Activated naive CD8-positive, alpha-beta T cell (primary cell): Measurements from ENCODE around the gene INO80B.

Experiments
- H3K27ac Mint-ChIP-seq: one replicate; pipeline ENCODE4 v1.8.0; 2021; ENCODE audit warnings: mixed read lengths
- H3K27me3 Mint-ChIP-seq: one replicate; pipeline ENCODE4 v1.8.0; 2021; ENCODE audit warnings: mixed read lengths
- H3K36me3 Mint-ChIP-seq: one replicate; pipeline ENCODE4 v1.8.0; 2021; ENCODE audit warnings: mixed read lengths
- H3K4me1 Mint-ChIP-seq: one replicate; pipeline ENCODE4 v1.8.0; 2021; ENCODE audit warnings: low read depth, mixed read lengths
- H3K4me3 Mint-ChIP-seq: one replicate; pipeline ENCODE4 v1.8.0; 2021; ENCODE audit warnings: mild to moderate bottlenecking, mixed read lengths
- H3K9me3 Mint-ChIP-seq: one replicate; pipeline ENCODE4 v1.8.0; 2021; ENCODE audit warnings: low read depth, mixed read lengths

Gene INO80B

GRCh38 chr2:74497777-74498499 is 43.1 kb downstream of the INO80B start:
- peak overlapping the region; percentile 91 for H3K4me3 Mint-ChIP-seq
- peaks cover 11% of the 10 kb centered on the region for H3K27me3 Mint-ChIP-seq
- no peaks in the 10 kb centered on the region for H3K9me3 Mint-ChIP-seq
- H3K4me1 Mint-ChIP-seq: peaks cover 26% of the 10 kb centered on the region
- H3K36me3 Mint-ChIP-seq: peaks cover 9% of the 10 kb centered on the region
- H3K27ac Mint-ChIP-seq: peak overlapping the region; percentile 66

GRCh38 chr2:74498500-74499266 is 43.8 kb downstream of the INO80B start:
- H3K27ac Mint-ChIP-seq: peak overlapping the region; percentile 66
- peaks cover 30% of the 10 kb centered on the region for H3K4me1 Mint-ChIP-seq
- H3K36me3 Mint-ChIP-seq: peaks cover 8% of the 10 kb centered on the region
- peak overlapping the region; percentile 91 for H3K4me3 Mint-ChIP-seq
- no peaks in the 10 kb centered on the region for H3K9me3 Mint-ChIP-seq
- H3K27me3 Mint-ChIP-seq: peaks cover 11% of the 10 kb centered on the region

DNA sequence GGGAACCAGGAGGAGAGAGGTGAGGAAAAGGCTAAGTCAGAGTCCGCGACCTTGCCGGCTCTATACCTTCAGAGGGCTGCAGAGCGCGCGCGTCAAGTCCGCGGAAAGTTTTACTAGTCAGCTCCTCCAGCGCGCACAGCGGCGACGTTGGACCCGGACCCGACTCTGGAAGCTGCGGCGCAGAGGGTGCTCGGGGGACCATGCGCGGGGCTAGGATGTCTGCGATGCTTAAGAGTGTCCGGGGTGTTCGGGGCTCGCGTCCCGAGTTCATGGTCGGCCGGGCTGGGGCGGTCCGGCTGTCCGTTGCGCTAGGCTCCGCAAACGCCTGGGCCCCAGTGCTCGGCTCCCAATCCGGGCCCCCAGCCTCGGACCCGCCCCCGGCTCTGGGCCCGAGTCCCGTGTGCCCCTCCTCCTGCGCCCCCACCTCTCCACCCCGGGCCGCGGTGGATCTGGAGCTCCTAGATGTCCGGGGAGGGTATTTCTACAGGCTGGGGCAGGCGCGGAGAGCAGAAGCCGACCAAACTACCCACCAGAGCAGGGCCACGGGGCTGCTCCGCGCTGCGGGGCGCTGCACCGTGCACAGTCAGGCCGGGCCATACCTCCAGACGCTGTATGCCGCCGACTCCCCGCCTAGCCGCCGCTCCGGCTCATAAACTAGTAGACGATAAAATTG is 44.5 kb downstream of the INO80B start, which contains the start of gene LBX2:
Gene LBX2 (minus strand): TSS at position 337 of the 673 bp plus-strand sequence. CDS start 66 bp downstream, at position 271.
- peaks cover 13% of the 10 kb centered on the region for H3K27me3 Mint-ChIP-seq
- H3K27ac Mint-ChIP-seq: peak within 1 kb of the TSS; percentile 66
- H3K9me3 Mint-ChIP-seq: no peaks in the 10 kb centered on the region
- peaks cover 4% of the 10 kb centered on the region for H3K36me3 Mint-ChIP-seq
- peak within 1 kb of the TSS; percentile 91 for H3K4me3 Mint-ChIP-seq
- H3K4me1 Mint-ChIP-seq: peaks cover 35% of the 10 kb centered on the region

- Mint-ChIP-seq H3K4me3 (peak overlapping the region; percentile 15), H3K36me3 (peaks cover 11% of the 10 kb centered on the region), H3K27ac (no peak overlapping the region), H3K9me3 (no peaks in the 10 kb centered on the region), H3K4me1 (peaks cover 40% of the 10 kb centered on the region), H3K27me3 (peaks cover 18% of the 10 kb centered on the region)
Measured at GRCh38 chr2:74499940-74500577, 45.2 kb downstream of the INO80B start.

DNA sequence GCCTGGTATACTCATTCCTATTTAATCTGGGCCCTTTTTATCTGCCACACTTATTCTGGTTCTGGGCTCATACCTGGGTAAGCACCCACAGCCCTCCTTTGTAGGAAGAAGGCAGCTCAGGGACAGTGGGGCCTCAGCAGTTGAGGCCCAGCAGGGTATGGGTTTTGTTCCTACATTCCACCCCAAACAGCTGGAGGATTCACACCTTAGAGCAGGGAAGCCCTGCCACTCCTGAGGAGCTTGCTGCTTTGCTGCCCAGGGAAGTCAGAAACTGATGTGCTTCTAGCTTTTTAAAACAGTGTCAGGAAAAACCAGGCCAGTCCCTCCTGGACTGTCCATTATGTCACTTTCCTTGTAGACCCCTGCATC is 45.7 kb downstream of the INO80B start:
- H3K27me3 Mint-ChIP-seq: peaks cover 22% of the 10 kb centered on the region
- no peak overlapping the region for H3K27ac Mint-ChIP-seq
- peaks cover 13% of the 10 kb centered on the region for H3K36me3 Mint-ChIP-seq
- H3K4me3 Mint-ChIP-seq: no peak overlapping the region
- peaks cover 42% of the 10 kb centered on the region for H3K4me1 Mint-ChIP-seq
- no peaks in the 10 kb centered on the region for H3K9me3 Mint-ChIP-seq

GRCh38 chr2:74501335-74502071 is 46.6 kb downstream of the INO80B start:
- peaks cover 23% of the 10 kb centered on the region for H3K27me3 Mint-ChIP-seq
- H3K4me3 Mint-ChIP-seq: peak overlapping the region; percentile 71
- H3K9me3 Mint-ChIP-seq: no peaks in the 10 kb centered on the region
- peaks cover 46% of the 10 kb centered on the region for H3K4me1 Mint-ChIP-seq
- H3K27ac Mint-ChIP-seq: no peak overlapping the region
- H3K36me3 Mint-ChIP-seq: peaks cover 15% of the 10 kb centered on the region

DNA sequence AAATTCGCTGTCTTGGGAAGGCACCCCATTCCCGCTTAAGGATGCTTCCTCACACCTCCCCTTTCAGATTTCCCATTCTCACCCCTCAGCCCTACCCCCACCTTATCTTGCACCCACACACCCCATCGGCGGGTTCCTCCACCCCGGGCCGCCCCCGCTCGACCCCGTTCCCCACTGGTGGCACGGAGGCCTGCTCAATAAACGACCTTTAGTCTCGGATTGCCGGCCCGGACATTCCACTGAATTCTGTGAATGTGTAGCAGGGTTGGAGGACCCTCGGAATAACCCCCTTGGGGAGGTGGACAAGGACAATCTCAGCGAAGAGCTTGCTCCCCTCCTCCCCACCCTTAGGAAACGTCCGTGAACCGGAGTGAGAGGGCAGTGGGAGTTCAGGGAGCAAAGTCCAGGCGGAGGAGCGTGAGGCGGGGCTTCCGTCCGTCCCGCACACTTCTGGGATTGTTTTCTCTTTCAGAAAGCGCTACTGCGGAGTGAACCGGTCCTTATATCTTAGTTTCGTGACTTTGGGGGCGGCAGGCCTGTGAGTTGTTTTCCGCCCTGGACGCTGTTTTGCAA is 47.3 kb downstream of the INO80B start:
- Mint-ChIP-seq H3K27me3 (peaks cover 26% of the 10 kb centered on the region), H3K36me3 (peaks cover 18% of the 10 kb centered on the region), H3K27ac (no peak overlapping the region), H3K4me3 (peak overlapping the region; percentile 71), H3K4me1 (peaks cover 52% of the 10 kb centered on the region), H3K9me3 (no peaks in the 10 kb centered on the region)

- H3K4me3 Mint-ChIP-seq: peak overlapping the region; percentile 71
- H3K36me3 Mint-ChIP-seq: peaks cover 18% of the 10 kb centered on the region
- peaks cover 26% of the 10 kb centered on the region for H3K27me3 Mint-ChIP-seq
- peaks cover 56% of the 10 kb centered on the region for H3K4me1 Mint-ChIP-seq
- no peaks in the 10 kb centered on the region for H3K9me3 Mint-ChIP-seq
- H3K27ac Mint-ChIP-seq: no peak overlapping the region
Measured at GRCh38 chr2:74502720-74503505, 48.0 kb downstream of the INO80B start.

GRCh38 chr2:74503506-74504475 is 48.9 kb downstream of the INO80B start:
- Mint-ChIP-seq H3K27ac (no peak overlapping the region), H3K4me1 (peaks cover 58% of the 10 kb centered on the region), H3K4me3 (peak overlapping the region; percentile 71), H3K9me3 (no peaks in the 10 kb centered on the region), H3K36me3 (peaks cover 18% of the 10 kb centered on the region), H3K27me3 (peaks cover 26% of the 10 kb centered on the region)

GRCh38 chr2:74504591-74504990 is 49.7 kb downstream of the INO80B start:
- H3K27me3 Mint-ChIP-seq: peaks cover 22% of the 10 kb centered on the region
- H3K4me3 Mint-ChIP-seq: peak overlapping the region; percentile 70
- no peak overlapping the region for H3K27ac Mint-ChIP-seq
- no peaks in the 10 kb centered on the region for H3K9me3 Mint-ChIP-seq
- H3K36me3 Mint-ChIP-seq: peaks cover 18% of the 10 kb centered on the region
- H3K4me1 Mint-ChIP-seq: peaks cover 54% of the 10 kb centered on the region

DNA sequence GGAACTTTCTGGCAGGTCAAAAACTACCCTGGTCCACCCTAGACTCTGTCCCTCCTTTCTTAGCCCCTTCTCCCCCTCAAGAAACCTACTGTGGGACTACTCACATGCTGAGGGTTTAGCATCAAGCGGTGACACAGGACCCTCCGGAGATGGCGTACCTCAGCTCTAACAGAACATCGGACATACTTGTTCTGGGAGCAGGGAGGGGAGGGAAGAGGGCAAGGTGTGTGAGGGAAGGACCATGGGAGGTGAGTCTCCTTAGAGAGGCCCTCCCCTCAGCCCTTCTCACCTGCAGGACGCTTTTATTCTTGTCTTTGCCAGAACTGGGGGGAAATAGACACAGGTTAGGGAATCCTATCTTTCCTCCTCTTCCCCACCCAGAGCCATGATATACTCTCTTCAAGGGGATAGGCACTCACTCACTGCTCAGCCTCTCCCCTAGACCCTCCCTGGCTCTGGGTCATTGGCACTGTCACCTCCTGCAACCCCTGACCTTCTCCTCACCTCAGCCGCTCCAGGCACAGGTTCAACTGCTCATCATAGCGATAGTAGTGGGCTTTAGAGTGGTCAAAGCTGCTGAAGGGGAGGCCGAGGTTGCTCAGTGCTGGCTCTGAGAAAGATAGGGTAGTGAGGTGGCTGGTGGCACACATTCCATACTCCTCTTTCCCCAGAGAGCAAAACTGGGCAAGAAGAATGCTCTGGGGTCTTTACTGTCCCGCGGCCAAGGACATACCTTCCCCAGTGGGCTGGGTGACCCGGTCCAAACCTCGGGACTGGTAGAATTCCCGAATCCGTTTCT is 50.8 kb downstream of the INO80B start:
- H3K4me3 Mint-ChIP-seq: peak overlapping the region; percentile 27
- peaks cover 54% of the 10 kb centered on the region for H3K4me1 Mint-ChIP-seq
- peaks cover 18% of the 10 kb centered on the region for H3K36me3 Mint-ChIP-seq
- H3K27ac Mint-ChIP-seq: no peak overlapping the region
- H3K9me3 Mint-ChIP-seq: no peaks in the 10 kb centered on the region
- peaks cover 25% of the 10 kb centered on the region for H3K27me3 Mint-ChIP-seq
